CD4-positive, alpha-beta T cell treated with Interleukin-17A for 4 hours (primary cell): ENCODE results near the gene SNX11.
A peak's percentile ranks its signal among the peaks of the same experiment; 100 is the strongest.

Experiments
- DNase-seq: peaks from one replicate; pipeline ENCODE4 v3.0.0-alpha.2; 2020; ENCODE audit warnings: mixed read lengths

SNX11 gene

GRCh38 chr17:48100591-48101011 lies 7.0 kb upstream of the SNX11 start:
- DNase-seq = no peak

GRCh38 chr17:48101012-48101720 lies 6.4 kb upstream of the SNX11 start, which contains the start of gene CBX1:
CBX1 (minus strand) TSS chr17:48101478; CDS start chr17:48077004, 24,474 bp downstream.
- DNase-seq = peak; percentile 96

DNA sequence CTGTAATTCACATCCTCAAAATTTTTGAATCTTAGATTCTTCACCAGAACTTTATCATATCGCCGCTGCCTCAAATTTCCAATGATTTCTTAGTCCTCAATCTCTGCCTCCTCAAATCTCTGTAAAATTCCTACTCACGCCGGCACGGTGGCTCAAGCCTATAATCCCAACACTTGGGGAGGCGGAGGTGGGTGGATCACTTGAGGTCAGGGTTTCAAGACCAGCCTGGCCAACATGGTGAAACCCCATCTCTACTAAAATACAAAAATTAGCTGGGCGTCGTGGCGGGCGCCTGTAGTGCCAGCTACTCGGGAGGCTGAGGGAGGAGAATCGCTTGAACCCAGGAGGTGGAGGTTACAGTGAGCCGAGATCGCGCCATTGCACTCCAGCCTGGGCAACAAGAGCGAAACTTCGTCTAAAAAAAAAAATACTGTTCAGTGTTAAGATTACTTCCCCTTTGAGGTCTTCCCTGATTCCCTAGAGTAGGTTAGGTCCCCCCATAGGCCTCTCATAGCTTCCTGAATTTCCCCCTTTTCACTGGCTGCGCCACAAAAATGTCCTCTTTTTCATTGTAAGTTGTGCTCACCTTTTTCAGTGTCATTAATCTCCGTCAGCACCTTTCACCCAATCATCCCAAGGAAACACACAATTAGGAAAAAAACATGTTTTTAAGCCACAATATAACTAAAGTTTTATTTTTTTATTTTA lies 5.4 kb upstream of the SNX11 start:
- no peak for DNase-seq

DNA sequence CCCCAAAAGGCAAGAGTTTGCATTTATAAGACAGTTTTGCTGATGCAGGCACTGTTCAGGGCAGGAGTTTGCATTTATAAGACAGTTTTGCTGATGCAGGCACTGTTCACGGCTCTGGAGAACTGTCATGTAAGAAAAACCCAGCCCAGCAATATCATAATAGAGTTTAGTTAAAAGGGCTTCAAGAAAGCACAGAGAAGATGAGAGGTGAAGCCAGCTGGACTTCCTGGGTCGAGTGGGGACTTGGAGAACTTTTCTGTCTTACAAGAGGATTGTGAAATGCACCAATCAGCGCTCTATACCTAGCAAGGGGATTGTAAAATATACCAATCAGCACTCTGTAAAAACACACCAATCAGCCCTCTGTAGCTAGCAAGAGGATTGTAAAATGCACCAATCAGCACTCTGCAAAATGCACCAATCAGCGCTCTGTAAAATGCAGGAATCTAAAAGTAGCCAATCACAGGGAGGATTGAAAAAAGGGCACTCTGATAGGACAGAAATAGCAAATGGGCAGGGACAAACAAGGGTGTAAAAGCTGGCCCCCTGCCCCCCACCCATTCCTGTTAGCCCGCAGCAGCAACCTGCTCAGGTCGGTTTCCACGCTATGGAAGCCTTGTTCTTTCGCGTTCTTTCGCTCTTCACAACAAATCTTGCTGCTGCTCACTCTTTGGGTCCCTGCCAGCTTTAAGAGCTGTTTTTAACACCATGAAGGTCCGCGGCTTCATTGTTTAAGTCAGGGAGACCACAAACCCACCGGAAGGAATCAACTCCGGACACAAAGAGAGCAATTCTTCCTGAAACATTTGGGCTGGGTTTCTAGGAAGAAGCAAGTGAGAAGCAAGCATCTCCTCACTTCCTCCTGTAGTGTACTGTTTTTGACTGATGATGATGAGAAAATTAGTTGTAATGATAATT lies 4.5 kb upstream of the SNX11 start:
- DNase-seq = no peak

DNA sequence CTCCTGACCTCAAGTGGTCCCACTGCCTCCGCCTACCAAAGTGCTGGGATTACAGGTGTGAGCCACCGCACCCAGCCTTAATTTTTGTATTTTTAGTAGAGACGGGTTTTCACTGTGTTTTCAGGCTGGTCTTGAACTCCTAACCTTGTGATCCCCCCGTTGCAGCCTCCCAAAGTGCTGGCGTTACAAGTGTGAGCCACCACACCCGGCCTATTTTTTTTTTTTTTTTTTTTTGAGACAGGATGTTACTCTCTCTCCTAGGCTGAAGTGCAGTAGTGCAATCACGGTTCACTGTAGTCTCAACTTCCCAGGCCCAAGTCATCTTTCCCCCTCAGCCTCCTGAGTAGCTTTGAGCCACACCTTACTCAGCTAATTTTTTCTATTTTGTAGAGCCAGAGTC lies 3.1 kb upstream of the SNX11 start:
- no peak for DNase-seq

DNA sequence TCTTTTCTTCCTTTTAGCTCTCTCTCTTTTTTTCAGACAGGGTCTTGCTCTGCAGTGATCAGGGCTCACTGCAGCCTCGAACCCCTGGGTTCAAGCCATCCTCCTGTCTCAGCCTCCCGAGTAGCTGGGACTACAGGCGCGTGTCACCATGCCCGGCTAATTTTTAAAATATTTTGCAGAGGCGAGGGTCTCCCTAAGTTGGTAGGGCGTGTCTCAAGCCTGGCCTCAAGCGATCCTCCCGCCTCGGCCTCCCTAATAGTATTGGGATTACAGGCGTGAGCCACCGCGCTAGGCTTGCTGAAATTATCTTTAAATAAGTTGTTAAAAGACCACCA lies 797 bp upstream of the SNX11 start:
- no peak for DNase-seq

DNA sequence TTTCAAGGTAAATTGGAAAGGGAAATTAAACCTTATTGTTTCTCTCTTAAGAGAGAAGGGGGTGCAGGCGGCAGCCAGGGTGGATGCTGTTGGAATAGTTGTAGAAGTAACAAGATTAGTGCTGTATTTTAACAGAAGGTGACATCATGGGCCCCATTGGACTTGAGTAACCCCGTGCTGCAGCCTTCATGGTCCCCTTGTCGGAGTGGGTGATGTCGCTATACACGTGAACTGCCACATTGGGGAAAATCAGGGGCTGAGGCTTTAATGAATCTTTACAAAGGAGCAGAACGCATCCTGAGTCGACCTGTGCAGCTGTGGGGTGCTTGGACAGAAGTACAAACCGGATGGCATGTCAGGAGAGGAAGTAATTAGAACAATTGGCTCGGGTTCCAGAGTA lies 3.2 kb downstream of the SNX11 start:
- DNase-seq = no peak

DNA sequence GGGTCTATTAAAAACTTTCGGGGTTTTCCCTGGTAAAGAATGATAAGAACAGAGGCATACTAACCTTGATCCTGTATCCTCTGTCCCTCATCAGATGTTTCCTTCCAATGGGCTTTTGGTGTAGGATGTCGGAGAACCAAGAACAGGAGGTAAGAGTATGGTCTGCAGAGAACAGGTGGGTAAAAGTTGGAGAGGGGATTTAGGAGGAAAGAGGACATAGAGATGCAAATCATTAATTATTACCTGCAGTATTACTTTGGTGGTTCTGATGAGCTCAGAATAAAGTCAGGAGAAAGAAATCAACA lies 4.3 kb downstream of the SNX11 start:
- no peak for DNase-seq

DNA sequence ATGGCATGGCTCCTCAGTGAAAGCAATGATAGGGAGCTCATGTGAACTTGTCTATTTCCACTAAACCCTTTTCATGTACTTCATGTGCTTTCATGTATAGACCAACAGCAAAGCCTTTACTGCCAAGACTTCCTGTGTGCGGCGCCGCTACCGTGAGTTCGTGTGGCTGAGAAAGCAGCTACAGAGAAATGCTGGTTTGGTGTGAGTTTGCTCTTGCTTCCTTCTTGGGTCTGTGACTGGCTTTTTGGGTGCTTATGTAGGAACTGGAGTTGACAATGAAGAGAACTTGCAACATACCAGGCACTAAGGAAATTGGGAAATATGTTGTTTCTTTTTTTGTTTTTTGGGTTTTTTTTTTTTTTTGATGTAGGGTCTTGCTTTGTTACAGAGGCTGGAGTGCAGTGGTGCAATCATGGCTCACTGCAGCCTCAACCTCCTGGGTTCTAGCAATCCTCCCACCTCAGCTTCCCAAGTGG lies 5.7 kb downstream of the SNX11 start:
- peak; percentile 75 for DNase-seq

- DNase-seq = no peak
These were observed 14.5 kb downstream of the SNX11 start for GRCh38 chr17:48121923-48122664.

- no peak for DNase-seq
These were observed 15.1 kb downstream of the SNX11 start for GRCh38 chr17:48122665-48123045.

DNA sequence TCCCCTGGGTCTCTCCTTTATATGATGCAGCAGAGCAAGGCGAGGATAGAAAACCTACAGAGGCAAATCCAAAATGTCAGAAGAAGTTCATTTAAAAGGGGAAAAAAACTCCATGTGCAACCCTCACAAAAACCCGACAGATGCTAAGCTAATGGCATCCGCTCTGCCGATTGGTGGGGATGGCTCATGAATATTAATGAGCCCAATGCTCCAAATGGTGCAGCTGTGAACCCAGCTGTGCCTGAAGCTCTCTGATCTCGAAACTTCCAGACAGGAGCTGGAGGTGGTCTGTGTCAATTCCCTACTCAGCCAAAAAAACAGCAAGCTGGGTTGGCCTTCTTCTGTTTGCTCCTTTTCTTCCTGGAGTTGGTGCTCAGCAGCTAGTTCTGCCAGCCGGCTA lies 15.5 kb downstream of the SNX11 start:
- DNase-seq = no peak

GRCh38 chr17:48123776-48124388 lies 16.3 kb downstream of the SNX11 start:
- no peak for DNase-seq

DNA sequence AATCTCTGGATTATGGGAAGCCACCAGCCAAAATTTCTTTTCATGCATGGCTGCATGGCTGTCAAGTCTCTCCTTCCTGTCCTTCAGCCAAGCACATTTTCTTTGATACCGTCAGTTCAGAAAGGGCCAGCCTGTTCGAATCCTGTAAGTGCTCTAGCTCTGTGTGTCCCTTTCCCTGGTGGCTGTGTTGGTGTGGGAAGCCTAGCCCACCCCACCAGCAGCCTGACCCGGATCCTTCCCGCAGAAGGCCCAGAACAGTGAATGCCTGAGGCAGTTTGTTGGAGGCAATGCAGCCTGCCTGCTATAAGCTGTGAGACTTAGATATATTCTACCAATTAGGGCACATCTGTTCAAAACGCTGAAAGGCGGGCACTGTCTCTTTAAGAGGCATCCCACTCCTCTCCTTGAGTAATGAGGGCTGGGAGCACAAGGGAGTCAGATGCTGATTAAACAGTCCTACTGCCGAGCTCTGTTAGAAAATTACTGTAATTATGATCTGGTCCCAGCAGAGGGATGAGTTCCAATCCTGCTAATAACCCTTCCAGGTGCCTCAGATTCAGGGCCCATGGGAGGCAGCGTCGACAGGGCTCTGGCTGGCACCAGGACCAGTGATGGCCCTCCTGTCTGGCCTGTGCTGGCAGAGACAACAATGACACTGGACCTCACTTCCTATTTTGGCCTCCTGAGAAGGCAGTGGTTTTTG lies 18.4 kb downstream of the SNX11 start:
- no peak for DNase-seq

- DNase-seq = no peak
These were observed 18.9 kb downstream of the SNX11 start for GRCh38 chr17:48126532-48126850.

GRCh38 chr17:48127371-48128051 lies 19.9 kb downstream of the SNX11 start:
- no peak for DNase-seq

GRCh38 chr17:48128400-48128799 lies 20.8 kb downstream of the SNX11 start:
- DNase-seq = no peak

DNA sequence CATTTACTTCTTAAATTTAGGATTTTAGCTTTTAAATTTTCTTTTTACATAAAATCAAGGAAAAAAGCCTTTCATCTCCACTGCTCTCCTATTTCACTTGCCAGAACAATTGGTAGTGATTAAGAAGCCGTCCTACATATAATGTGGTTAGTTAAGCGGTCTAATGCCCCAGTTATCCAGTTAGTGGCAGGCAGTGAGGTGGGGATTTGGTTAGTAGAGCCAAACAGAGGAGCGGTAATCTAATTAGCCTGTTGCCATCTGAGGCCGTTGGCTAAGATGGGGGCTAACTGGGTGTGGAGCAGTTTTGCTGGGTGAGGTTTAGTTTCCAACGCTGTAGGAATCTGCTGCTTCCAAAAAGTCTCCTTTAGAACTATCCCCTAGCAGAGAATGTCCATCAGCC lies 22.4 kb downstream of the SNX11 start:
- DNase-seq = no peak

DNA sequence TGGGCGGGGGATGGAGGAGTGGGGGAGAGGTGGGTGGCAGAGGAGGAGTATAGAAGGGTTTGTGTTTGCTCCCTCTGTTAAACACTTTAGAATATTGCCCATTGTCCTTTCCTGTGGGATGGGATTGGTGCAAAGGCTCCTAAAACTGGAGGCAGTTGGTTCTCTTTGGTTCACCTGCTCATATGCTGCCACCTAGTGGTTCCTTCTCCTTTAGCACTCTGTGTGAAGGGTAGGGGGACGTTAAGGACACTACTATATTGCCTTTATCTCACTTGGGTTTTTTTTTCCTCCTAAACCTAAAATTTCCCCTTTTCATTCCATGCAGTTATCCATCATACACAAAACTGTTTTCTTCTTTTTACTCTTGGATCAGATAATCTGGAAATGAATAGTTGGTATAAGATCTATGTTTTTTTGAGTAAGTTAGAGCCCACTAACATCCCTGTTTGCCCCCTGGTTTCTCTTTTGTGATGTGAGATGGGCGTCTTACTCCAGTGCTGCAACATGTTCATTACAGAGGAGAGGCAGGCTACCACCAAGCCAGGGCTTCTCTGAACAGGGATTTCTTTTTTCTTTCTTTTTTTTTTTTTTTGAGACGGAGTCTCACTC lies 23.8 kb downstream of the SNX11 start:
- DNase-seq = peak; percentile 67

DNA sequence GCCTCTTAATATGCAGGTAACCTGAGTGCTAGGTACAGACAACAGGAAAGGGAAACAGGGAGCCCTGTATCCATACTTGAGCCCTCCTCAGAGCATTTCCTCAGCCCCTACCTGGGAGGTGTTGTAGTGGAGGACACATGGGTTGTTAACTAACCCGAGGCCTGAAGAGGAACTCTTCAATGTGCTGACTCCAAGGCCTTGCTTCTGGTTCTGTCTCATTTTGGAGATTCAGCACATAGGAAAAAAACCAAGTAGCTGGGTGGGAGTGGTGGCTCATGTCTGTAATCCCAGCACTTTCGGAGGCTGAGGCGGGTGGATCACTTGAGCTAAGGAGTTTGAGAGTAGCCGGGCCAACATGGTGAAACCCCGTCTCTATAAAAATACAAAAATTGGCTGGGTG lies 24.8 kb downstream of the SNX11 start:
- no peak for DNase-seq

DNA sequence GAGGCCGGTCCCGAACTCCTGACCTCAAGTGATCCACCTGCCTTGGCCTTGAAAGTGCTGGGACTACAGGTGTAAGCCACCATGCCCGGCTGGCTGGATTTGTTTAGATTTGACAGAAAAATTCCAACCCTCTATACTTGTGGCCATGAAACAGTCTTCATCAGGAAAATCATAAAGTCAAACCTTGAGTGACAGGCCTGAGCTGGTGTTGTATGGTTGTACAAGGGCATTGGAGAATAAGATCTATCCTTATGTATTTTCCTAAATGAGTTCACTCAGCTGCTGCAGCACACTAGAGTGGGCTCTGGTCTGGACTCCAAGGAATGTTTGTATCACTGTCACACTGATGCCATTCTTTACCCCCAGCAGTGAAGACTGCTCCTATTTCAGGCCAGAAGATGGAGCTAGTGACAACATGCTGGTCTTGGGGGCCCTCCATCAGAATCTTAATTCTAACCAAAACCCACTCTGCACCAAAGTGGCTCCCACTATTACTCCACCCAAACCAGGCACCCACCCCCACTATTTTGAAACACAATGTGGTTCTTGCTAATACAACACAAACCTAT lies 27.4 kb downstream of the SNX11 start:
- no peak for DNase-seq
